ENCODE data around the gene UBE2U. TPM values are rescaled to one million over a fixed set of nuclear protein-coding genes. Genes with fewer than 3 reads are reported as not detected.

Gene UBE2U
- total and polyA plus RNA-seq, 2 of the 4 experiments (the other 2 are of a cell fraction) = not detected

DNA sequence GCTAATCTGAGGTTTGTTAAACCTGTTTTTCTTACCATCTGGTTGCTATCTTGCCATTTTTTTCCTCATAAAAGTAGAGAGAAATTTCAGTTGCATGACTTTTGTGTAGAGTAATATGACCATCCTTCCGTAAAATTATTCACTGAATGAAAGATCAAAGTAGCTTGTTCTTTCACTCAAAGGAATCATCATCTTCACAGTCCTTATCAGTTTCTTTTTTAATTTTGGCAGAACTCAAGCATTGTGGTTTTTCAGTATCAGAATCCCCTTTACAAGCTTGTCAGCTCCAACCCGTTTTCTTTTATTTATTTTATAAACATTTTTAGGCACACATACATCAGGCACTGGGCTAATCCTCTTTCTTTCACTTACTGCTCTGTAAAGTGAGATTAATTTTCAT lies 91.7 kb downstream of the UBE2U start:
- H2AK9ac ChIP-seq (replicated peaks; ENCODE audit: low read depth, low read length, poor library complexity) = no peak overlapping the region
- in situ Hi-C loops (cut with MboI; ENCODE audit: low sequenced_read_pairs) (no loop called here), dilution Hi-C loops (cut with HindIII; ENCODE audit: low sequenced_read_pairs, unreplicated experiment) (no loop called here), intact Hi-C loops (cut with micrococcal nuclease) (no loop called here)
- ChIA-PET CTCF (no interaction called here), POLR2A (ENCODE audit: unreplicated experiment) (no interaction called here)
- BruUV-seq (replicated peaks) = no TSS peak
- H2AFZ ChIP-seq (replicated peaks; ENCODE audit: low read length, poor library complexity) = no peak overlapping the region
- TF ChIP-seq, protein P1, sequence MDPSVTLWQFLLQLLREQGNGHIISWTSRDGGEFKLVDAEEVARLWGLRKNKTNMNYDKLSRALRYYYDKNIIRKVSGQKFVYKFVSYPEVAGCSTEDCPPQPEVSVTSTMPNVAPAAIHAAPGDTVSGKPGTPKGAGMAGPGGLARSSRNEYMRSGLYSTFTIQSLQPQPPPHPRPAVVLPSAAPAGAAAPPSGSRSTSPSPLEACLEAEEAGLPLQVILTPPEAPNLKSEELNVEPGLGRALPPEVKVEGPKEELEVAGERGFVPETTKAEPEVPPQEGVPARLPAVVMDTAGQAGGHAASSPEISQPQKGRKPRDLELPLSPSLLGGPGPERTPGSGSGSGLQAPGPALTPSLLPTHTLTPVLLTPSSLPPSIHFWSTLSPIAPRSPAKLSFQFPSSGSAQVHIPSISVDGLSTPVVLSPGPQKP (IDR thresholded peaks at IDR 0.05; ENCODE audit: borderline replicate concordance, low read depth, low read length) = no peak
- TF ChIP-seq NFE2L2 (IDR thresholded peaks at IDR 0.05; ENCODE audit: low read depth, low read length) (no peak), RCOR1 (IDR thresholded peaks at IDR 0.05; ENCODE audit: insufficient replicate concordance, low read length) (no peak), SMC3 (IDR thresholded peaks at IDR 0.05; ENCODE audit: low read depth, low read length) (no peak), CTCF (conservative IDR thresholded peaks at IDR 0.05; ENCODE audit: low read depth, low read length) (no peak), RAD21 (IDR thresholded peaks at IDR 0.05; ENCODE audit: low read length) (no peak), BHLHE40 (IDR thresholded peaks at IDR 0.05; ENCODE audit: low read depth, low read length) (no peak), CEBPB (IDR thresholded peaks at IDR 0.05; ENCODE audit: low read depth, low read length) (no peak), CHD1 (IDR thresholded peaks at IDR 0.05; ENCODE audit: low read depth, low read length) (no peak), MXI1 (IDR thresholded peaks at IDR 0.05; ENCODE audit: borderline replicate concordance, low read depth, low read length) (no peak), USF2 (IDR thresholded peaks at IDR 0.05; ENCODE audit: low read depth, low read length) (no peak), FOS (IDR thresholded peaks at IDR 0.05; ENCODE audit: low read depth, low read length) (no peak), RFX5 (IDR thresholded peaks at IDR 0.05; ENCODE audit: low read depth, low read length) (no peak), POLR2A (IDR thresholded peaks at IDR 0.05; ENCODE audit: low read depth, low read length) (no peak), MAZ (IDR thresholded peaks at IDR 0.05; ENCODE audit: borderline replicate concordance, low read depth, low read length) (no peak), MAFK (IDR thresholded peaks at IDR 0.05; ENCODE audit: low read depth, low read length) (no peak)
- no peaks in the 10 kb centered on the region for H3K36me3 ChIP-seq (ENCODE audit: control insufficient read depth, insufficient read depth, low read length)
- H3K9ac ChIP-seq (ENCODE audit: low read depth, low read length) = no peak overlapping the region
- no peak overlapping the region for H2BK15ac ChIP-seq (ENCODE audit: low read depth, low read length)
- no peak overlapping the region for H3K56ac ChIP-seq (ENCODE audit: extremely low read depth, insufficient read depth, low read length)
- no peak overlapping the region for H2BK20ac ChIP-seq (ENCODE audit: low read depth, low read length)
- no peaks in the 10 kb centered on the region for H4K20me1 ChIP-seq (ENCODE audit: insufficient read depth, low read length)
- H3K4me3 ChIP-seq (ENCODE audit: insufficient read depth, low read depth, low read length) = no peak overlapping the region
- WGBS, 2 experiments (ENCODE audit: extremely low coverage in 2 of 2, insufficient read length in 1 of 2) = no CpG with 5 or more reads among the region's 2 CpGs
- H3K18ac ChIP-seq (ENCODE audit: low read depth, low read length) = no peak overlapping the region
- H3K14ac ChIP-seq (replicated peaks; ENCODE audit: low read depth, low read length) = no peak overlapping the region
- H4K5ac ChIP-seq (ENCODE audit: low read depth, low read length) = no peak overlapping the region
- no peaks in the 10 kb centered on the region for H3K9me1 ChIP-seq (ENCODE audit: insufficient read depth, low read length)
- no peak overlapping the region for H3K4me2 ChIP-seq (ENCODE audit: low read depth, low read length)
- H3K4ac ChIP-seq (ENCODE audit: low read depth, low read length) = no peak overlapping the region
- no peak overlapping the region for H2BK120ac ChIP-seq (ENCODE audit: low read depth, low read length)
- H3K4me1 ChIP-seq (ENCODE audit: control insufficient read depth, insufficient read depth, low read length) = no peaks in the 10 kb centered on the region
- H3K79me1 ChIP-seq (ENCODE audit: low read depth in 1 of 2, low read length in 2 of 2) = no peaks in the 10 kb centered on the region
- no peak overlapping the region for H4K8ac ChIP-seq (ENCODE audit: low read depth in 2 of 2, low read length in 2 of 2)
- no peak overlapping the region for H3K23ac ChIP-seq (ENCODE audit: low read depth, low read length)
- ATAC-seq (ENCODE audit: low read depth) = no peak
- H4K91ac ChIP-seq (ENCODE audit: insufficient read depth, low read depth, low read length) = no peak overlapping the region
- no peak for DNase-seq
- peaks cover 2% of the 10 kb centered on the region for H3K27me3 ChIP-seq (ENCODE audit: control insufficient read depth, insufficient read depth, low read length)
- no peaks in the 10 kb centered on the region; the same call in 1 of the 2 replicates for H3K9me3 ChIP-seq (ENCODE audit: control insufficient read depth, insufficient read depth, low read length)
- H2AK5ac ChIP-seq (ENCODE audit: low read depth, low read length) = no peak overlapping the region
- no peak overlapping the region for H2BK5ac ChIP-seq (ENCODE audit: low read depth, low read length, poor library complexity, severe bottlenecking)
- no peak overlapping the region for H3K27ac ChIP-seq (ENCODE audit: insufficient read depth, low read length)
